Left renal cortex interstitium (tissue), 4 donors: Measurements from ENCODE around the gene TREH. TPM values are rescaled to one million over a fixed set of nuclear protein-coding genes. Genes with fewer than 3 reads are reported as not detected.

ENCODE experiments used
- DNase-seq, 4 donors: peaks; one replicate each; pipeline ENCODE4 v3.0.0-alpha.2; 2013; ENCODE audit warnings: low read depth in 4 of 4, low spot score in 2 of 4, missing footprints in 1 of 4
- polyA plus RNA-seq, 4 donors: library from polyadenylated mRNA; unstranded; fragments of 120-200 nt; gene quantifications; one replicate each; pipeline ENCODE4 v1.2.1, GENCODE V29; 2013; ENCODE audit not compliant: insufficient read length in 4 of 4

Gene TREH
- polyA plus RNA-seq, 4 donors = 0.78 to 2.3 (median 1.8) TPM

GRCh38 chr11:118632577-118633318 lies 46.7 kb downstream of the TREH start:
- DNase-seq = no peak

GRCh38 chr11:118631142-118631909 lies 48.1 kb downstream of the TREH start:
- no peak for DNase-seq

GRCh38 chr11:118629761-118630661 lies 49.4 kb downstream of the TREH start:
- no peak for DNase-seq

DNA sequence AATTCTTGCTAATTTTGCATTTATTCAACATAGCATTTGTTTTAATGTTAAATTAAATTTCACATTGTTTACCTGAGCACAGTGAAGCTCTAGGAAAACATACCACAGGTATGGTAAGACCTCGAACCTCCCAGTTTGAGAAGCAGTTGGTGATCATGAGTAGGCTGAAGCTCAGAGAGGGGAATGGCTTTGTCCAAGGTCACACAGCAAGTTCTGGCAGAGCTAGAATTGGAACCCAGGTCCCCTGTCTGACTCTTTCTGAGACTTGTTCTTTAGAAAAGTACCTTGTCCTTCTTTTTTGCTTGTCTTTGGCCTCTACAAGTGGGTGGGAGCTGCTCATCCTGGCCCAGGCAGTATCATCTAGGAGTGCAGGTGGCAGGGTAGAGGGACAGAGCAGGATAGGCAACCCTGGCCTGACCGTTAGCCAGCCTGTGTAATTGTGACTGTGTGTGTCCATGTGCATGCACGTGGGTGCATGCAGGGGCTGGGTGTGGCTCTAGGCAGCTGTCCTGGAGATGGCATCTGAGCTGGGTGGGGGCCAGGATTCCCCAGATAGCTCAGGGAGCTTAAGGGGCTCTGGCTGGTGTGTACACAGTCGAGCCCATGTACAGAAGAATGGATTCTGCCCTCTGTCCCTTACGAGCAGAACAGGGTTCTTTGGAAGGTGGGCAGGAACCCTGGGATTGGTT lies 50.4 kb downstream of the TREH start:
- DNase-seq = no peak

DNA sequence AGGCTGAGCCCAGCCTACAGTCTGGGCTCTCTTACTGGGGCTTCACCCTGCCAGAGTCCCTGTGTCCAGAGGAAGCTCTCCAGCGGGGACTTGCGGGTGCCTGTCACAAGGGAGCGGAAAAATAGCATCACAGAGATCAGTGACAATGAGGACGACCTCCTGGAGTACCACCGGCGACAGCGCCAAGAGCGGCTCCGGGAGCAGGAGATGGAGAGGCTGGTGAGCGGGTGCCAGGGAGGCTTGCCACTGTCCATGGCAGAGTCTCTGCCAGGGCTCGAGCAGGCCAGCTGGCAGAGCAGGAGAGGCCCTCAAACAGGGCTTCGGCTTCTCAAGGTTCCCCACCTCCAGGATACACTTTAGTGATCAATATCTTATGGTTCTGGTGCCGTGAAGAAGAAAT lies 51.0 kb downstream of the TREH start:
- no peak for DNase-seq

DNA sequence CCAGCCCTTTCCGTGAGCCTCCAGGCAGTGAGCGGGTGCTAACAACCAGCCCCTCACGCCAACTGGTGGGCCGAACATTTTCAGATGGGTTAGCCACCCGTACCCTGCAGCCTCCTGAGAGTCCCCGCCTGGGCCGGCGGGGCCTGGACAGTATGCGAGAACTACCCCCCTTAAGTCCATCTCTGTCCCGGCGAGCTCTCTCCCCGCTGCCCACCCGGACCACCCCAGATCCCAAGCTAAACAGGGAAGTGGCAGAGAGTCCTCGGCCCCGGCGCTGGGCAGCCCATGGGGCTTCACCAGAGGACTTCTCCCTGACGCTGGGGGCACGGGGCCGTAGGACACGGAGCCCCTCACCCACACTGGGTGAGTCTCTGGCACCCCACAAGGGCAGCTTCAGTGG lies 51.4 kb downstream of the TREH start:
- DNase-seq = no peak

DNA sequence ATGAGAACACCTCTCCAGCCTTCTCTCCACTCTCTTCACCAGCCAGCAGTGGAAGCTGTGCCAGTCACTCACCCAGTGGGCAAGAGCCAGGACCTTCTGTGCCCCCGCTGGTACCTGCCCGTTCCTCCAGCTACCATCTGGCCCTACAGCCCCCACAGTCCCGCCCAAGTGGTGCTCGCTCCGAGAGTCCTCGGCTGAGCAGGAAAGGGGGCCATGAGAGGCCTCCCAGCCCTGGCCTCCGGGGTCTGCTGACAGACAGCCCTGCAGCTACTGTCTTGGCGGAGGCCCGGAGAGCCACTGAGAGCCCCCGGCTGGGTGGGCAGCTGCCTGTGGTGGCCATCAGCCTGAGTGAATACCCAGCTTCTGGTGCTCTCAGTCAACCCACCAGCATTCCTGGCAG lies 51.9 kb downstream of the TREH start:
- no peak for DNase-seq

DNA sequence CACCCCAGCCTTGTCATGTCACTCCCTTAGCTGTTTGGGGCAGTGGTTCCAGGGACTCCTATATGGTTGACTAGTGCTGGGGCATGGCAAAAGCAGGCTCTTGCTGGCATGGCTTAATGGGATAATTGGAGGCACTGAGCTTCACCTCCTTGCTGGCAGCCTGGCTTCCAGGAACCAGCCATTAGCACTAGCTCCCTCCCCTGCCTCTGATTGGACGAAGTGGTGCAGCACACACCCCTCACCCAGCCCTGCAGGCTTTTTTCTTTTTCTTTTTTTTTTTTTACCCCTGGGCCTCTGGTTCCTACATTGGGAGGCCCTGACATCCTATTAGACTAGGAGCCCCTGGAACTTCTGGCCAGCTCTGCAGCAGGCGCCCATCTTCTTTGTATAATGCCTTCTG lies 53.5 kb downstream of the TREH start:
- no peak for DNase-seq

DNA sequence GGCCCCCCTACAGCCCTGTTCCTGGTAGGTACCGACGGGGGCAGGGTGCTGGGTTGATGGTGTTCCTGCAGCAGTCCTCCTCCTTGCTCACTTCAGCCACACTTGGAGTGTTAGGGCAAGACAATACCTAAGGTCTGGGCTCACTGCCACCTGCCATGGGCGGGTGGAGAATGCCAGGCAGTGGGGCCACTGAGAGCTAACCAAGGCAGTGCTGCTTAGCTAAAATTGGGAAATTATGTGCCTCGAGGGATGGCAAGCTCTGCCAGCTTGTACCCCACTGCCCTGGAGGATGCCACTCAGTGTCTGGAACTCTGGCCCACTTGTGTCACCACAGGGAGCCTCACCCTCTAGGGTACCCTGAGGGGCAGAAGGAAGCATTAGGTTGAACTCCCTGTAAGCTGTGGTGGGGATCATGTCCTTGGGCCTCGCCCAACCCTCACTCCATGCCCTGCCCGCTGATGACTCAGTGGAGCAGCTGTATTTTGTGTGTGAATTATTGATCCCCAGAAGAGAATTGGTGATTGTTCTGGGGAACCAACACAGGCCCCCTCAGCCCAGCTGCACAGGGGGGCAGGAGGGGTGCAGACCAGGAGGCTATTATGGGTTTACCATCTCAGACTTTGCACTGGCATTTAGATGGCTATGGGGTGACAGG lies 54.3 kb downstream of the TREH start:
- DNase-seq = no peak

DNA sequence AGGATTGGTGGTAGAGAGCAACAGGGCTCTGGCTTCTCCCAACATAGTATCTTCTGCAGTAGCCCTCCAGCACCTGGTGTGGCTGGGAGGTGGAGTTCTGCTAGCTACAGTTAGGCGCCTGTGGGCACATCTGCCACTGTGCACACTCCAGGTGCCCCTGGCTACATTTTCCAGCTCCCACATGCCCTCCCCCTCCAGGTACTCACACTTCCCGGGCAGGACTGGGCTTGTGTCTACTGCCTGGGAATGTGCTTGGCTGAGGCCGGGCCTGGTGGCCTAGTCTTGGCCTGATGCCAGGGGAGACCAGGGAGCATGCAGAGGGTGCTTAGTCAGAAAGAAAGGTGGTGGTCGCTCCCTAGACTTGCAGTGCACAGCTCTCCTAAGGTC lies 56.2 kb downstream of the TREH start:
- no peak for DNase-seq

- no peak for DNase-seq
Measured at GRCh38 chr11:118622376-118623268, 56.8 kb downstream of the TREH start.

- no peak for DNase-seq
Measured at GRCh38 chr11:118621784-118622375, 57.6 kb downstream of the TREH start.

DNA sequence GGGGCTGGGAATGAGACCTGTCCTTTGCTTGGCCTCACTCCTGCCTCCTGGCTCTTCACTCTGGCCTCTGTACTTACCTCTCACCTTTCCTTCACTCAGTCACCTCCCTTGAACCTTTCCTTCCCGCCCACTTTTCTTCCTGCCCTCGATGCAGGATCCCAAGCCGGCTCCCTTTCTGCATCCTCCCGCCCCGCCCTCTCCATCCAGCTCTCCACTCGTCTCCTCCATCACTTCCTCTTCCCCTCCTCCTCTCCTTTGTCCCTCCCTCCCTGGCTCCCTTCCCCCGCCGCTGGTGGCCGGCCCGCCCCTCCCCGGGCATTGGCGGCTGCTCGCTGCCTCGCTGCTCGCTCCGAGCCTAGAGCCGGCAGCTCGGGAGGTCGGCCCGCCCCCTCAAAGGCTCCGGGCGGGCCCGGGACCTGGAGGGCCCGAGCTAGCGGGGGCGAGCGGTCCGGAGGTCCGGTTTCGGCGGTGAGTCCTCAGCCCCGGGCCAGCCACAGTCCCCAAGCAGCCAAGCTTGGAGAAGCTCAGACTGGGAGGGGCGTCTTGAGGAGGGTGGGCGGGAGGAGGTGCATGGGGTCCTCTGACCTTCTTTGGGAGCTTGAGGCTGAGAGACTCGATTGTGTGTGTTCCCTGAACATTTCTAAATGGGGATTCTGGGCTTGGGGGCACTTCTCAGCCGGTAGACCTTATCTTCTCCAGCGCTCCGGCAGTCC lies 58.2 kb downstream of the TREH start:
- DNase-seq = no peak

GRCh38 chr11:118620529-118621070 lies 58.9 kb downstream of the TREH start:
- no peak for DNase-seq

DNA sequence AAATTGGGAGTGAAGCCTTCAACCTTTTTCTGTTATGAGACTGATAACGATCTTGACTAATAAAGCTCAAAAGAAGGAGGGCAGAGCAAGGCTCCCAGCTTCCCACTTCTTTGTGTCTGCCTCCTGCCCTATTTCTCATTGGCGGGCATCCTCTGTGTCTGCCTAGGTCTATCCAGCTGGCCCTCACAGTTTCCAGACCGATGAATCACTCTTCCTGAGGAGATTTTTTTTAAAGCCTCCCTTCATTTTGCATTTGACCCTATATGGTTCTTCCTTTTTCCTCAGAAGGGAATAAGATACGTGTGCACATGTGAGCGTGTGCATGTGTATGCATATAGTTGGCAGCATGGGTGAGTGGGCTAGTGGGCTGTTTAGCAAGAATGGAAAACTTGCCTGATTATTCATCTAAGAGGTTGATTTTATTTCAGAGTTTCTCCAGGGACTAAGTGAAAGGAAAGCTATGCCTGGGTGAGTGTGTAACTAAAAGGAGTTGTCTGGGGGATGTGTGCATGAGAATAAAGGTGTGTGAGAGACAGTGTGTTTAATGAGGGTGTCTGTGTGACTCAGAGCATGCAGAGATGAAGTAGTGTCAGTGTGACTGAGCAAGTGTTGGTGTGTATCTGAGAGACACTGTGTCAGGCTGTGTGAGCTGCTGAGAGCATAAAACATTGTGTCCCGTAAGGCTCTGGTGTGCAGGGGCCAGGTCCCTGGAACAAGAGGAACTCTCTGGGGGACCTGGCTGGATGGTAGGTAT lies 59.8 kb downstream of the TREH start:
- DNase-seq = no peak

- DNase-seq = no peak
Measured at GRCh38 chr11:118618991-118619375, 60.5 kb downstream of the TREH start.
